GOT3 (cell line): ENCODE data around the gene SEMG2.

Experiments used
- DNase-seq: peaks from one replicate; lab custom pipeline; 2025; ENCODE audit warnings: mixed read lengths; lab: John Stamatoyannopoulos, UW

Gene SEMG2, protein sequence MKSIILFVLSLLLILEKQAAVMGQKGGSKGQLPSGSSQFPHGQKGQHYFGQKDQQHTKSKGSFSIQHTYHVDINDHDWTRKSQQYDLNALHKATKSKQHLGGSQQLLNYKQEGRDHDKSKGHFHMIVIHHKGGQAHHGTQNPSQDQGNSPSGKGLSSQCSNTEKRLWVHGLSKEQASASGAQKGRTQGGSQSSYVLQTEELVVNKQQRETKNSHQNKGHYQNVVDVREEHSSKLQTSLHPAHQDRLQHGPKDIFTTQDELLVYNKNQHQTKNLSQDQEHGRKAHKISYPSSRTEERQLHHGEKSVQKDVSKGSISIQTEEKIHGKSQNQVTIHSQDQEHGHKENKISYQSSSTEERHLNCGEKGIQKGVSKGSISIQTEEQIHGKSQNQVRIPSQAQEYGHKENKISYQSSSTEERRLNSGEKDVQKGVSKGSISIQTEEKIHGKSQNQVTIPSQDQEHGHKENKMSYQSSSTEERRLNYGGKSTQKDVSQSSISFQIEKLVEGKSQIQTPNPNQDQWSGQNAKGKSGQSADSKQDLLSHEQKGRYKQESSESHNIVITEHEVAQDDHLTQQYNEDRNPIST

DNA sequence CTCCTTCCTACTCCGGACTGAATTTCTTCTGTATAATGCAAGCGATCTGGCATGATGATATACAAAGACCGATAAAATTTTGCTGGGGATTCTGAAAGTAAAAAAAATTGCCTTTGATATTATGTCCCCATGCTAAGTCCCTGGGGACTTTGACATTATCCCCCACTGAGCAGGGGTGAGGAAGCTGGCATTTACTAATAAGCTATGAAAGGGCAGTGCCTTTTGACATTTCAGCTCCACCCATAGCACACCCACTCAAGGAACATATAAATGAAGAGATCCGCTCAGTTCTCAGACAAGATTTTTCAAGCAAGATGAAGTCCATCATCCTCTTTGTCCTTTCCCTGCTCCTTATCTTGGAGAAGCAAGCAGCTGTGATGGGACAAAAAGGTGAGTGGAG, at the start of gene SEMG2:
Gene SEMG2 (plus strand): TSS at position 298 of the 400 bp plus-strand sequence. CDS start 17 bp downstream, at position 315.
- DNase-seq, result no peak

DNA sequence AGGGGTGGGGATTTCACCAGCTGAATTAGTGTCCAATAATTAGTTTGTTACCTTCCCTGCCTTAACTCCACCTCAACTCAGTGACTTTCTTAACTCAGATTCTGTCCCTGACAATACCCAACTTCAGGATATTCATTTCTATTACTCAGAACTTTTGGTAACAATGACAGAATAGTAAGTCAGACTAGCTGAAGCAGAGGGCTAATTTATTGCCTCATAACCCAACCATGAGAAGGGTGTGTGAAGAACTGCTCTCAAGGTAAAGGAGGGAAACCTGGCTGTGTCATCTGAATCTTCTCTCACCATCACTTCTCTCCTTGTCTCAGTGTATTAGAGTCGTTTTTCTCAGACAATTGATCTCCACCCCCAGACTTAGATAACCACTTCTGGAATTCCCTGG, 47.7 kb upstream of the SEMG2 start:
- no peak for DNase-seq

DNA sequence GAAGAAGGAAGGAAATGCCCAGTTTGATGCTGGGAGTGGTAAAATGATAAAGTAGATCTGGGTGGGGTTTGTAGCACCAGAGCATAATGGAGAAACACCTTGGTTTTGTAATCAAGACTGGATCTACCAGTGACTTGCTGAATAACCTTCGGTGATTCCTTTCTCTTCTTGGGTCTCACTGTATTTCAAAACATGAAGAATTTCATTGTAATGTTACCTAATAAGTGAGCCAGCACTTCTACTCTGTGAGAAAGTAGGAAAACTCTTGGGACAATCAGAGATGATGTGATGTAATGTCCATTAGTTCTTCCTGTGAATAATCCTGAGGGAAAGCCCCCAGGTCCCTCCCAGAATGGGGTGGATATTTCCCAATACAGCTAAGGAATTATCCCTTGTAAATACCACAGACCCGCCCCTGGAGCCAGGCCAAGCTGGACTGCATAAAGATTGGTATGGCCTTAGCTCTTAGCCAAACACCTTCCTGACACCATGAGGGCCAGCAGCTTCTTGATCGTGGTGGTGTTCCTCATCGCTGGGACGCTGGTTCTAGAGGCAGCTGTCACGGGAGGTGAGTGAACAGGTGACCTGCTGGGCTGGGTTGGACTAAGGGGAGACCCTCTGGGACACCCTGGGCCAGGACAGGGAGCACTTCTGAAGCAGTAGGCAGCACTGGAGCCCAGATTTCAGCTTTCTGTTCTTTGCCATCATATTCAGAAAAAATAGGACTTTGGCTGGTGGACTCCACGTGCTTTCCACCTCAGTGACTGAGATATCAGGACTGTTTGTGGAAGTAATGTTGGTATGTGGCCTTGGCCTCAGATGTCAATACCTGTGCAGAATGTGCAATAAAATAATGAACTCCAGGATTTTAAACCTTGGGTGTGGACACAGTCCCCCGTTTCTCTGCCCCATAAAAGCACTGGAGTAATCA, 46.5 kb upstream of the SEMG2 start, which contains the start of gene PI3:
Gene PI3 (plus strand): TSS at position 469 of the 931 bp plus-strand sequence. CDS start 21 bp downstream, at position 490.
- no peak for DNase-seq

DNA sequence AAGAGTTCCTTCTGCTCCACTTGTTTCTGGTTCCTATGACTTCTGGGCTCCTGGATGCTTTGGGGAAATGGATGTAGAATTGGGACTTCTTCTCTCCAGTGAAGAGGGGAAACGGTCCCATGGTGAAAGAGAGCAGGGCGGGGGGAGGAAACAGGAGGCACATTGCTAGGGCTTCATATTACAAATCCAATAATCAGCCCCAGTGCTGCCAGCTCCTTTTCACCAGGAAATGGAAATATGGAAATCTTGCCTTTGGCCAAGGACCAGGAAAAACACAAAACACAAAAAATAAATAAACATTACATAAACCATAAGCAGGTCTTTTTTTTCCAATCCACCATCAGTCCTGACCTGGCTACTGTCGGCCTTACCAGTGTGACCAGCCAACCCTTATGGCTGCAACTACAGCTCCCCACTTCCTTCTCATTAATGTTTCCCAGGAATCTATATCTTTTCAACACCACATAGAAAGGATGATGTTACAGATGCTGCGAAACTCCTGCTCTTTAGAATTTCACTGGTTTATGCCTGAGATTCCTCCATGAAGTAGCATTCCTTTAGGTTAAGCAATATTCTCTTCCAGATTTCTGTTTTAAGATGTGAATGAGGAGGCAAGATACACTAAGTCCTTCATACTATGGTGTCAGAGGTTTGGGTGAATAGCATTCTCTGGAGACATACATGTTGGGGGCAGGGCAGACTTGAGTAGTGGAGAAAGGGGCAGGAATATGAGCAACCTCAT, 44.5 kb upstream of the SEMG2 start:
- no peak for DNase-seq

DNA sequence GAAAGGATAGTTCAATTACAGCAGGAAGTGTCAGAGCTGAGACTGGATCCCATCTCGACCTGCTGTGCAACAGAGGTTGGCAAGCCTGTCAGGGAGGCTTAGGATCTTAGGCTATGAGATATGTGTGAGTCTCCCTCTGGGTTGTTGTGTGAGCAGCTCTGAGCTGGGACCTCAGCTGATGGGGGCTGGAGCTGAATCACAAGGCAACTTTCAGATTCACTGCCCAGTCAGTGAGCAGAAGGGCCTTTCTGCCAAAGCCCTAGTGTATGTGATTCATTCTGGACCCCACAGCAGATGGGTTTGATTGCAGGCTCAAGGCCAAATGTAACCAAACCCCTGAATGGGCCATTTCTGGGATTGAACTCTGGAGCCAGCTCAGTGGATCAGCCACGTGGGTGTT, 42.0 kb upstream of the SEMG2 start:
- no peak for DNase-seq

DNA sequence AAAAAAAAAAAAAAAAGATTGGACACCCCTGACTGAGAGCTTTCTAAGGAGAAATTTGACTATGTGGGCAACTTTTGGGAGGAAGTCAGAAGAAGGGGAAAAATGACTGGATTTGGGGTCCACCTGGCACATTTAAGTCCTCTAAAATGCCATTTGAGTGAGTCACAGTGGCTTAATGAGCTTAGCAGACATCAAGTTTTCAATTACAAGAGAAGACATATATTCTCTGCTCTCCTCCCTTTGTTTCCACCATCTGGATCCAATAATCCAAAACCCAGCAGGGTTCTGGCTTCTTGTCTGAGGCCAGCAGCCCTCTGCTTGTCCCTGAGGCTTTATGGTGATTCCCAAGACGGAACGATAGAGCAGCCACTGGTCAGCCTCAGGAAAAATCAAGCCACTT, 39.5 kb upstream of the SEMG2 start:
- DNase-seq, result no peak

DNA sequence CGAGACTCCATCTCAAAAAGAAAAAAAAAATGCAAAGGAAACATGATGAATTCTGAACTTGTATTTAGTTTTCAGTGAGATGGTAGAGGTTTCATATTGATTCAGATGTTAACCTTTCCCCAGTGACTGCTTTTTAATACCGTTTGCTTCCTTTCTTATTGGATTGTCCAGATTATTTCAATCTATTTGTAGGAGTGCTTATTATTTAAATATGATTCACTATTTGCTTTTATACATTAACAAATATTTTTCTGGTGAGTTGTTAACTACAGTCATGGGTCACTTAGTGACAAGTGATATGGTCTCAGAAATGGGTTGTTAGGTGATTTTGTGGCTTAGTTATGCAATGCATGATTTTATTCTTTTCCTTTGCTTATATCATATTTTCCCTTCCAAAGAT, 38.1 kb upstream of the SEMG2 start:
- no peak for DNase-seq

DNA sequence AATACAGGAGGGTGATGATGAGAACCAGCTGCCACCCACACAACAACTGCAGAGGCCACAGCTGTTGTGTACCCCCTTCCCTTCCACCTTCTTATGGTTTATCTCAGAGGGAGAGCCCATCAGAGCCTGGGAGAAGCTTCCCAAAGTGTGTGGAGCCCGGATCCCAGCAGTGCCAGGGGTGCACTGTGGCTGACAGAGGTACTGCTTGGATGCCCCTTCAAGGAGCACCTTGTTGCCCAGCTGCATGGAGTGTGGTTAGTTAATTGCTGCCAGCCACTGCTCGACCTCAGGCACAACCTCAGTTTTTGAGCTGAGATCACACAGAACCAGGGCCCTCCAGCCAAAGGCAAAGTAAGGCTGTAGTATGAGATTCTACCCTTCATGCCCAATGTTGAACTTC, 33.5 kb upstream of the SEMG2 start:
- DNase-seq, result no peak

DNA sequence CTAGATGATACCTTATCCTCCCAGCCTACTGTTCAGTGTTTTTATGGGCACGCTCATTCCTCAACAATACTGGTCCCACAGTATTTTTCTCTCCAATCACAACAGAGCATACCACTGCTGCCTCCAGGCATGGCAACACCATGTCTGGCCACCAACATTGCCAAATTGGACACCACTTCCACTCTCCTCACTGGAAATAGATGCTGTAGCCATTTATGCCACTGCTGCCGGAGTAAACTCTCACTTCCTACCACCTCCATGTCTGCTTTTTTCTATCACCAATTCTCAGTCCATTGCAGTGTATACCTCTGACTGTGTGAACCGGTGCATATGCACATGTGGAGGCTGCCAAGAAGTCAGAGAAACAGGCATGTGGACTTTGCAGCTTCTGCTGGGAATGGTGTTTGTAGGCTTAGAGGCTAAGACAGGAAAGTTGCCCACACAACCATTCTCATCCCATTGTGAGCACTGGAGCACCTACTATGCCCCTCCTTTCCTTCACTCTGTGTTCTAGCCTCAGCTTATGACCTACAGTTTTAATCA, 32.0 kb upstream of the SEMG2 start:
- no peak for DNase-seq

DNA sequence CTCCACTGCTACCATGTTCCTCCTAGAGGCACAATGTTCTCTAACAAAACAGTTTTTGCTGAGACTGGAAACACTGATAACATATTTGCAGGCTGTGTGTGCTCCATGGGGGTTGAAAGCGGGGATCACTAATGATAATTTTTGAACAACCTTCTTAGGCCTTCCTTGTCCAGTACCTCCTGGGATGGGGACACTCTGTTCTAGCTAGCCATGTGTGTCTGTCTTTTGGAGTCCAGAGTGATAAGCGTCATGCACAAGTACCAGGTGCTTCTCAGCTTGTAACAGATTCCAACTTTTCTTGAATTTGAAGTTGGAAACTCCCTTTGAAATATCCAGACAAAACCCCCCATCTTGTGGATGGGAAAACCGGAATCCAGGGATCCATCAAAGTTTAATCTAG, 31.3 kb upstream of the SEMG2 start:
- no peak for DNase-seq

DNA sequence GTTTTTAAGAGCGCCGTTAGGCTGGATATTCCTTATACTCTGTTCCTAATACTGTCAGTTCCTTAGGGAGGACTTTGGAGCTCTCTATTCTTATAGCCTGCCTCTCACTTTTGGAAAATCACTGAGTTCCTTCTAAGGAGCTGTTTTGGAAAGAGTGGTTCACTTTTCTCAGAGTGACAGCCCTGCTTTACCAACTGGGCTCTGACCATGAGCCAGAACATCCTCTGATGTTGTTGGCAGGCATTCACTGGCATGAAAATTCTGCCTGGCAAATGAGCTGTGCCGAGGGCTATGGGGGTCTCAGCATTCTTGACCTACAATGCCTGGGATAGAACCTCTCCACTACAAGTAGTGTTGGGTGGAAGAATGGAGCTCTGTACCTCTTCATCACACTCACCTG, 29.2 kb upstream of the SEMG2 start:
- no peak for DNase-seq

DNA sequence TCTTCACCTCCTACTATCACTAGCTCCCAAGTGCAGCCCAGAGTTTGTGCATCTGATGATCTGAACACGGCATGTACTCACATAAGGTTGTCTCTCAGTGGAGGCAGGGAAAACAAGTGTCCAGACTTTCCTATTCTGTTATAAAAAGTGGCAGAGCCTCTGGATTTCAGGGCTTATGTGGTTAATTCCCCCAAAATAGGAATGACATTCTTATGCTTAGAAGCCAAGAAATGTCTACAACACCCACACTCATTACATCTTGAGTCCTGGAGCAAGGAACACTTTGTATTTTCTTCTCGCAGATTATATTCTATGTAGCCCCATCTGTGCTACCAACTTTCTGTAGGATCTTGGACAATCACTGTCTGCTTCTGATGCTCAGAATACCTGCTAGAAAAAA, 27.8 kb upstream of the SEMG2 start:
- DNase-seq, result no peak

DNA sequence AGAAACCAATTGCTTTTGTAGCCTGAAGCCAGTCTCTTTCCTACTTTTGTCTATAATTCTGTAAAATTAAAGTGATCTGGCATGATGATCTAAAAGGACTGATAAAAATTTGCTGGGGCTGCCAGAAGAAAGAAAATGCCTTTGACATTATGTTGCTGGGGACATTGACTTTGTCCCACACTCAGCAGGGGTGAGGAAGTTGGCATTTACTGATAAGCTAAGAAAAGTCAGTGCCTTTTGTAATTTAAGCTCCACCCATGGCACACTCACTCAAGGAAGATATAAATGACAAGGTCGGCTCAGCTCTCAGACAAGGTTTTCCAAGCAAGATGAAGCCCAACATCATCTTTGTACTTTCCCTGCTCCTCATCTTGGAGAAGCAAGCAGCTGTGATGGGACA, 14.4 kb upstream of the SEMG2 start, which contains the start of gene SEMG1:
Gene SEMG1 (plus strand): TSS at position 309 of the 400 bp plus-strand sequence. CDS start 21 bp downstream, at position 330.
- no peak for DNase-seq

DNA sequence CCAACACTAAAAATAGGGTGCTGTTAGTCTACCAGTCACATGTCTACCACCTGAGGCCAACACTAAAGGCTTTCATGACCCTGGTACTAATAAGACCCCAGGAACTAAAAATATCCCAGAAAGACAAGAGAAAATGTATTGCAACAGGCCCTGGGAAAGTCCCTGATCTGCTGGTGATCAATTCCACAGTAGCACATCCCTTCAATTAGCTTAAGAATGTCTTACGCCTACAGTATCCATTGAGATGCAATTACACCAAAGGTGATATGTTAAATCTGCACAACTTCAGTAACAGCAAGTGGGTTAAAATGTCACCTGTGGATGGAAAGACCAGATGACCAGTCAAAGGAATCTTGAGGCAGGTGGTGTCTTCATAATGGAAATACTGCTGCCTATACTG, 11.2 kb upstream of the SEMG2 start:
- DNase-seq, result no peak

DNA sequence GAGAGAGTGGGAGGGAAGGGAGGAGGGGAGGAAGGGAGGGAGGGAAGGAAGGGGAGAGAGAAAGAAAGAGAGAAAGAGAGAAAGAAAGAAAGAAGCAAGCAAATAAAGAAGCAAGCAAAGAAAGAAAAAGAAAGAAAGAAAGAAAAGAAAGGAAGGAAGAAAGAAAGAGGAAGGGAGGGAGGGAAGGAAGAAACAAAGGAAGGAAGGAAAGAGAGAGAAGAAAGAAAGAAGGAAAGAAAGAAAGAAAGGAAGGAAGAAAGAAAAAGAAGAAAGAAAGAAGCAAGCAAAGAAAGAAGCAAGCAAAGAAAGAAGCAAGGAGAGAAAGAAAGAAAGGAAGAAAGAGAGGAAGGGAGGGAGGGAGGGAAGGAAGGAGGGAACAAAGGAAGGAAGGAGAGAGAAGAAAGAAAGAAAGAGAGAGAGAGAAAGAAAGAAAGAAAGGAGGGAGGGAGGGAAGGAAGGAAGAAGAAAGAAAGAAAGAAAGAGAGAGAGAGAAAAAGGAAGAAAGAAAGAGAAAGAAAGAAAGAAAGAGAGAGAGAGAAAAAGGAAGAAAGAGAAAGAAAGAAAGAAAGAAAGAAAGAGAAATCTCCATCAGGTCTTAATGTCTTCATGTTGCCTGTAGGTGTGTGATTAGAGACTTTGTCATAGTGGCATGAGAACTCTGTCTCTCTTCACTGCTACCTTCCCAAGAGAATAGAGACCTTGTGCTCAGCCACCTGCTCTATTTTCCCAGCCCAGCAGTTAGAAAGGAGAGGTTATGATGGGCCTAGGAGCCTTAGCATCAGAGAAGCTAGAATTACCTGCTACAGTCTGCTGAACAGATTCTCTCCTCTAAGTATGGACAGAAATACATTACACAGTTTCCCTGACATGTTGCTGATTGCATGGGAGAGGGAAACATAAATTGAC, 9.4 kb upstream of the SEMG2 start:
- no peak for DNase-seq

DNA sequence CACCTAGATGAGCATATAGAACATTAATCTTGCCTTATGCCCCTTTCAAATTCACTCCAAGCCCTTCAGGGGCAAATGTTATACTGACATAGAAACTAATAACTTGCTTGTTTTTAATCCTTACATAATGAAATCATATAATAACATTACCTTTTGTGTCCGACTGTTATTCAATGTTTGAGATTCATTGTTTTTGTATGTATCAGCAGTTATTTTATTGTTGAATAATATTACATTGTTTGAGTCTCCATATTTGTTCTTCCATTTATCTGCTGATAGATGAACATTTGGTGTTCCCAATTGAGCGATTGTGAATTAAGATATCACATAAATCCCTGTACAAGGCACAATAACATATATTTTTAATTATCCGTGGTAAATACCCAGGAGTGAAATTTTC, 8.3 kb upstream of the SEMG2 start:
- no peak for DNase-seq

DNA sequence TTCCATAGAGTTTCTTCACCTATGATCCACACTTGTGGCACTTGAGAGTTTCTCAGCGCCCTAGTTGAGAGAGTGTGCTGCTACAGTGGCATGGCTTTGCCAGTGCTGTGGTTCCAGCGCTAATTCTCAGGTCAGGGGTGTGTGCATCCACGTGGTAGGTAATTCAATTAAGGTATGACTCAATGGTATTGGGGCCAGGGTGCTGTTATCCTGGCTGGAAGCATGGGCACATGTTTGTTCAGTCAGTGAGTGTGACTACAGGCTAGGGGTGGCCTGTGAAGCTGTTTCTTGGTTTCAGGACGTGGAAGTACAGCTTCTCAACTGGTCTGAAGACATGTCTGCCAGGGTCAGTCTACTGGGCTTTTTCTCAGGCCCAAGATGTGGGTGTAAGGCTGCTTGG, 3.0 kb upstream of the SEMG2 start:
- no peak for DNase-seq

DNA sequence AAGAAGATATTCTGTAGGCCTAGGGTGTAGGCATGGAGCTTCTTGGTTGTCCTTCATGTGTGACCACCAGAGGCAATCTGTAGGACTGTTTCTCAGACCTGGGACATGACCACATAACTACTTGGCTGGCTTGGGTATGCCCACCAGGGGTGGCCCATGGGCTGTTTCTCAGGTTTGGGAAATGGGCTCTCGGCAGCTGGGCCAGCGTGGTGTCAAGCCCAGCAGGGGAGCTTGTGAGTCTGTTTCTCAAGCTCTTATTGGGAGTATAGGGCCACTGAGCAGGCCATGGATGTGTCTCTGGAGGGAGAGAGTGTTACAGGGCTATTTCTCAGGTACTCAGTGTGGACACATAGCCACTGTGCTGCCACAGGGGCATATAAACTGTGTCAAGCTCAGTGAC, 2.5 kb upstream of the SEMG2 start:
- DNase-seq, result no peak

DNA sequence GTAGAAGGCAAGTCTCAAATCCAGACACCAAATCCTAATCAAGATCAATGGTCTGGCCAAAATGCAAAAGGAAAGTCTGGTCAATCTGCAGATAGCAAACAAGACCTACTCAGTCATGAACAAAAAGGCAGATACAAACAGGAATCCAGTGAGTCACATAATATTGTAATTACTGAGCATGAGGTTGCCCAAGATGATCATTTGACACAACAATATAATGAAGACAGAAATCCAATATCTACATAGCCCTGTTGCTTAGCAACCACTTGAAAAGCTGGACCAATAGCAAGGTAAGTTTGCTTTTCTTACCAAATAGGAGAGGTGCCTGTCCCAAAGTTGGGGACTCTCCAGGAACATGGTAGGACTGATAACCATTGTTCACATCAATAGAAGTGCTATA, 2.0 kb downstream of the SEMG2 start:
- no peak for DNase-seq

DNA sequence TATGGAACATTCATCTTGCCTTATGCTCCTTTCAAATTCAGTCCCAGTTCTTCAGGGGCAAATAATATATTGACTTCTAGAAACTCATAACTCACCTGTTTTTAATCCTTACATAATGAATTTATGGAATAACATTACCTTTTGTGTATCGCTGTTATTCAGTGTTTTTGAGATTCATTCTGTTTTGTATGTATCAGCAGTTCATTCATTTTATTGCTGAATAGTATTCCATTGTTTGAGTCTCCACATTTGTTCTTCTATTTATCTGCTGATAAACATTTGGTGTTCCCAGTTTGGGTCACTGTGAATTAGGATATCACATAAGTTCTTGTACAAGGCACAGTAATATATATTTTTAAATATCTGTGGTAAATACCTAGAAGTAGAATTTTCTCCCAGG, 5.1 kb downstream of the SEMG2 start:
- DNase-seq, result no peak
